Keratinocyte (primary cell): Measurements from ENCODE around the gene IFI35. TPM values are rescaled to one million over a fixed set of nuclear protein-coding genes. Genes with fewer than 3 reads are reported as not detected.

Experiments used
- DNase-seq: peaks from one replicate; pipeline ENCODE4 v3.0.0-alpha.2; 2011; ENCODE audit warnings: low read depth, missing footprints, low spot score
- FAIRE-seq: peaks from 2 replicates; lab custom pipeline; 2011; peaks lifted over from hg19 to GRCh38; lab: Jason Lieb, UNC
- H2AFZ ChIP-seq: 2 replicates; pipeline ENCODE4 v1.6.0; 2012; ENCODE audit warnings: low read length, control low read depth, inconsistent platforms; ENCODE audit not compliant: control insufficient read depth
- H3K27ac ChIP-seq: 2 replicates; pipeline ENCODE4 v1.5.1; 2011; ENCODE audit warnings: low read length; ENCODE audit not compliant: control insufficient read depth, insufficient read depth
- H3K27me3 ChIP-seq: 3 replicates; pipeline ENCODE4 v1.6.0; 2011; ENCODE audit warnings: low read length; ENCODE audit not compliant: control insufficient read depth, insufficient read depth; ENCODE audit errors: extremely low read depth
- H3K36me3 ChIP-seq, 2 experiments: 2 replicates in 1 of 2; 3 replicates in 1 of 2; pipeline ENCODE4 v1.5.1; 2011; ENCODE audit warnings: low read length in 2 of 2, mild to moderate bottlenecking in 1 of 2; ENCODE audit not compliant: control insufficient read depth in 2 of 2, insufficient read depth in 2 of 2; ENCODE audit errors: extremely low read depth in 1 of 2
- H3K4me1 ChIP-seq: 3 replicates; pipeline ENCODE4 v1.5.1; 2011; ENCODE audit warnings: low read length; ENCODE audit not compliant: control insufficient read depth, insufficient read depth; ENCODE audit errors: extremely low read depth
- H3K4me2 ChIP-seq: 3 replicates; pipeline ENCODE4 v1.6.0; 2011; ENCODE audit warnings: low read depth, low read length; ENCODE audit not compliant: control insufficient read depth, insufficient read depth; ENCODE audit errors: extremely low read depth
- H3K4me3 ChIP-seq, 3 experiments: fragments of 200-600 bp in 1 of 3; sonication (generic) in 1 of 3; 2 replicates in 2 of 3; 3 replicates in 1 of 3; pipeline ENCODE4 v1.5.1; 2011 to 2016; ENCODE audit warnings: low read length in 3 of 3, mild to moderate bottlenecking in 3 of 3, control low read depth in 2 of 3, inconsistent platforms in 1 of 3, low read depth in 1 of 3, mixed read lengths in 1 of 3, mixed run types in 1 of 3, moderate library complexity in 1 of 3; ENCODE audit not compliant: control insufficient read depth in 2 of 3, insufficient read depth in 2 of 3; ENCODE audit errors: extremely low read depth in 1 of 3
- H3K79me2 ChIP-seq: 2 replicates; pipeline ENCODE4 v1.6.0; 2012; ENCODE audit warnings: low read length; ENCODE audit not compliant: control insufficient read depth, insufficient read depth
- H3K9ac ChIP-seq: 3 replicates; pipeline ENCODE4 v1.6.0; 2011; ENCODE audit warnings: low read length; ENCODE audit not compliant: control insufficient read depth, insufficient read depth; ENCODE audit errors: extremely low read depth
- H3K9me1 ChIP-seq: 3 replicates; pipeline ENCODE4 v1.6.0; 2011; ENCODE audit warnings: low read length; ENCODE audit not compliant: control insufficient read depth, insufficient read depth; ENCODE audit errors: extremely low read depth
- H3K9me3 ChIP-seq: 2 replicates; pipeline ENCODE4 v1.5.1; 2012; ENCODE audit warnings: low read depth, low read length; ENCODE audit not compliant: control insufficient read depth
- H4K20me1 ChIP-seq: 3 replicates; pipeline ENCODE4 v1.6.0; 2011; ENCODE audit warnings: low read length; ENCODE audit not compliant: control insufficient read depth, insufficient read depth; ENCODE audit errors: extremely low read depth
- CTCF ChIP-seq, 3 experiments: IDR thresholded peaks in 1 of 3; conservative IDR thresholded peaks in 1 of 3; optimal IDR thresholded peaks in 1 of 3; 2 replicates in 2 of 3; 3 replicates in 1 of 3; pipeline versions ENCODE3 to v1.5.1; 2011; ENCODE audit warnings: low read length in 3 of 3, mild to moderate bottlenecking in 3 of 3, moderate library complexity in 2 of 3, control low read depth in 1 of 3, inconsistent platforms in 1 of 3; ENCODE audit not compliant: insufficient read depth in 2 of 3; ENCODE audit errors: extremely low read depth in 1 of 3
- EZH2 ChIP-seq: IDR thresholded peaks from one replicate; pipeline ENCODE4 v1.6.1; 2012; ENCODE audit warnings: inconsistent platforms, mild to moderate bottlenecking, low read length, moderate library complexity
- dilution Hi-C: fragments of 300-500 bp; cut with MboI; formaldehyde crosslinking; loops from one replicate; pipeline ENCODE4 v1.7.0; 2020; ENCODE audit warnings: low sequenced_read_pairs; ENCODE audit not compliant: extremely low pct_ligation_motif_present
- polyA plus RNA-seq, 5 experiments: library from polyadenylated mRNA; depleted of rRNA in 3 of 5; stranded (reverse) in 3 of 5; stranded (forward) in 1 of 5; unstranded in 1 of 5; fragments of >200 nt; gene quantifications; 1 replicate in 1 of 5; 2 replicates in 3 of 5; 3 replicates in 1 of 5; pipeline versions ENCODE4 v1.2.1 to v1.2.3, GENCODE V29; 2011 to 2012; ENCODE audit warnings: missing spikeins in 2 of 5, low read depth in 1 of 5, low replicate concordance in 1 of 5

Gene IFI35
- polyA plus RNA-seq, 1 donor (not counting 4 experiments of a cell fraction or from before 2014, with no cell fraction given): 27.6 TPM

GRCh38 chr17:43033948-43034881 lies 27.6 kb downstream of the IFI35 start:
- Histone ChIP-seq H3K36me3 (no peaks in the 10 kb centered on the region), H3K9me1 (no peaks in the 10 kb centered on the region), H3K4me3 (no peak overlapping the region), H3K27ac (no peak overlapping the region), H3K9me3 (no peaks in the 10 kb centered on the region), H3K4me2 (no peak overlapping the region), H3K27me3 (no peaks in the 10 kb centered on the region), H3K4me1 (no peaks in the 10 kb centered on the region), H3K79me2 (no peaks in the 10 kb centered on the region), H2AFZ (no peak overlapping the region), H4K20me1 (no peaks in the 10 kb centered on the region), H3K9ac (no peak overlapping the region)
- dilution Hi-C loops: no loop called here
- FAIRE-seq (no peak), DNase-seq (no peak)
- TF ChIP-seq EZH2 (no peak), CTCF (optimal IDR thresholded peaks at IDR 0.05 in 1 of 3, IDR thresholded peaks at IDR 0.05 in 1 of 3, conservative IDR thresholded peaks at IDR 0.05 in 1 of 3; ENCODE audit: extremely low read depth in 1 of 3, insufficient read depth in 2 of 3, low read length in 3 of 3) (no peak)

DNA sequence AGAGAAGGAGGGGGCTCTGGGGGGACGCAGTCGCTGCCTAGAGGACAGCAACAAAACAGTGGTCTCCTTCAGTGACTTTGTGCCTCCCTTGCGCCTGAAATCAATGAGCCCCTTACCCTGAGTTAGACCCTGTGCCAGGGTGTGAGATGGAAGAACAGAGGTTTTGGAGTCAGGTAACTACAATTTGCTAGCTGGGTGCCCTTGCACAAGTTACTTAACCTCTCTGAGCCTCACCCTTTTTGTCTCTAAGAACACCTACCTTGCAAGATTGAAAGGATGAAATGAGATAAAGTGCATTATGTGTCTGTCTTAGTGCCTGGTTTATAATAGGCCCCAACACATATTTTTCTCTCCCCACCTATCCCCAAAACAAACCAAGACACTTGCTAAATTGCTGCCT lies 28.3 kb downstream of the IFI35 start:
- Histone ChIP-seq H3K27me3 (no peaks in the 10 kb centered on the region), H3K9me1 (no peaks in the 10 kb centered on the region), H4K20me1 (no peaks in the 10 kb centered on the region), H3K9me3 (no peaks in the 10 kb centered on the region), H3K4me2 (no peak overlapping the region), H3K4me3 (no peak overlapping the region), H3K36me3 (no peaks in the 10 kb centered on the region), H3K4me1 (no peaks in the 10 kb centered on the region), H3K9ac (no peak overlapping the region), H3K79me2 (no peaks in the 10 kb centered on the region), H2AFZ (no peak overlapping the region), H3K27ac (no peak overlapping the region)
- dilution Hi-C loops: no loop called here
- DNase-seq (no peak), FAIRE-seq (no peak)
- TF ChIP-seq CTCF (optimal IDR thresholded peaks at IDR 0.05 in 1 of 3, IDR thresholded peaks at IDR 0.05 in 1 of 3, conservative IDR thresholded peaks at IDR 0.05 in 1 of 3; ENCODE audit: extremely low read depth in 1 of 3, insufficient read depth in 2 of 3, low read length in 3 of 3) (no peak), EZH2 (no peak)
